HL-60 (cell line): Measurements from ENCODE around the gene P2RY6.

Experiments used
- DNase-seq, 2 experiments: peaks; one replicate each; pipeline ENCODE4 v3.0.0-alpha.2; 2010 to 2020; ENCODE audit warnings: low read depth in 1 of 2, low spot score in 1 of 2
- H3K27ac ChIP-seq: fragments of 250-450 bp; sonication (Bioruptor Pico); replicated peaks from 2 replicates; pipeline ENCODE4 v1.5.1; 2020; ENCODE audit warnings: mild to moderate bottlenecking, moderate library complexity
- H3K27me3 ChIP-seq: fragments of 250-450 bp; sonication (Bioruptor Pico); 2 replicates; pipeline ENCODE4 v1.5.1; 2021; ENCODE audit warnings: mild to moderate bottlenecking, moderate library complexity; ENCODE audit not compliant: insufficient read depth, poor library complexity, severe bottlenecking
- H3K4me3 ChIP-seq: replicated peaks from 2 replicates; pipeline ENCODE4 v1.5.1; 2011; ENCODE audit warnings: mild to moderate bottlenecking, control low read depth, low read length; ENCODE audit not compliant: insufficient read depth
- CTCF ChIP-seq: IDR thresholded peaks from one replicate; pipeline ENCODE4 v1.5.1; 2011; ENCODE audit warnings: low read length, control low read depth, inconsistent platforms; ENCODE audit not compliant: insufficient read depth
- GABPA ChIP-seq: IDR thresholded peaks from 2 replicates; pipeline ENCODE4 v1.6.1; 2012; ENCODE audit warnings: low read depth
- POLR2AphosphoS5 ChIP-seq: IDR thresholded peaks from 2 replicates; pipeline ENCODE4 v1.6.1; 2012; ENCODE audit warnings: low read depth
- SPI1 ChIP-seq: IDR thresholded peaks from 2 replicates; pipeline ENCODE4 v1.6.1; 2012; ENCODE audit warnings: low read depth, mild to moderate bottlenecking, borderline replicate concordance
- TF ChIP-seq, protein P1 (sequence below): IDR thresholded peaks from 2 replicates; pipeline ENCODE4 v1.6.1; 2012; ENCODE audit warnings: low read depth; ENCODE audit not compliant: insufficient replicate concordance

The P2RY6 gene

DNA sequence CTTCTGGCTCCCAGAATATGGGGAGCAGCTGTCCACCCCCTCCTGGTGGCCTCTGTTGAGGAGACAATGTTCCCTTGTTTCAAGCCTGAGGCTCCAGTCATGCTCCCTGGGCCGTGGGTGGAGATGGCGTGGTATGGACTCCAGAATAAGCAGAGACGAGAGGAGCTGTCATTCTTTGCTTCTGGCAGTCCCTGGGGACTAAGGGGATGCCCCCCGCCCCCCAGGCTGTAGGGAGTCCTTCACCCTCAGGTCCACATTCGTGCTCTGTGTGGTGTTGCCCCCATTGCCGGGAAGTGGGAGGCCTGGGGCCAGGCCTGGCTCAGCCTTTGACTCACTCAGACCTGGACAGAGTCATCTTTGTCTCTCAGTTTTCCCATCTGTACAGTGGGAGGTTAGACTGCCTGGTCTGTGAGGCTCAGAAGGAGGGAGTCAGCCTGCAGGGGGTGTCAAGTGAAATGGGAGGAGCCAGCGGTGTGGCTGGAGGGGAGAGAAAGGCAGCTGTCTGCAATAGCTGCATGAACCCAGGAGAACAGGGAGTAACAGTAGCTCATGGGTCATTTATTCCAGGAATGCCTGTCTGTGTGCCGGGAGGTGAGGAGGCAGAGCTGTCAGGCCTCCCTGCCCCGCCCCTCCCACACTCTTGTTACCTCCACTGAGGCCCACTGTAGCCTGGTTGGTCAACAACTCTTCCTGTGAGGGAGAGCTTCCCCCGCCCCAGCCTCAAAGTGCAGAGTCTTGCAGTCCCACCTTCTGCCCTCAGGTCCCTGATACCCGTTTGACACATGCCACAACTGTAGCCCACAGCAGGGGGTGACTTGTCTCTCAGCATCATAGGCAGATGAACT is 42.2 kb downstream of the P2RY6 start:
- peak overlapping the region; percentile 19; the same call in 1 of the 2 replicates for H3K27ac ChIP-seq
- TF ChIP-seq, protein P1, sequence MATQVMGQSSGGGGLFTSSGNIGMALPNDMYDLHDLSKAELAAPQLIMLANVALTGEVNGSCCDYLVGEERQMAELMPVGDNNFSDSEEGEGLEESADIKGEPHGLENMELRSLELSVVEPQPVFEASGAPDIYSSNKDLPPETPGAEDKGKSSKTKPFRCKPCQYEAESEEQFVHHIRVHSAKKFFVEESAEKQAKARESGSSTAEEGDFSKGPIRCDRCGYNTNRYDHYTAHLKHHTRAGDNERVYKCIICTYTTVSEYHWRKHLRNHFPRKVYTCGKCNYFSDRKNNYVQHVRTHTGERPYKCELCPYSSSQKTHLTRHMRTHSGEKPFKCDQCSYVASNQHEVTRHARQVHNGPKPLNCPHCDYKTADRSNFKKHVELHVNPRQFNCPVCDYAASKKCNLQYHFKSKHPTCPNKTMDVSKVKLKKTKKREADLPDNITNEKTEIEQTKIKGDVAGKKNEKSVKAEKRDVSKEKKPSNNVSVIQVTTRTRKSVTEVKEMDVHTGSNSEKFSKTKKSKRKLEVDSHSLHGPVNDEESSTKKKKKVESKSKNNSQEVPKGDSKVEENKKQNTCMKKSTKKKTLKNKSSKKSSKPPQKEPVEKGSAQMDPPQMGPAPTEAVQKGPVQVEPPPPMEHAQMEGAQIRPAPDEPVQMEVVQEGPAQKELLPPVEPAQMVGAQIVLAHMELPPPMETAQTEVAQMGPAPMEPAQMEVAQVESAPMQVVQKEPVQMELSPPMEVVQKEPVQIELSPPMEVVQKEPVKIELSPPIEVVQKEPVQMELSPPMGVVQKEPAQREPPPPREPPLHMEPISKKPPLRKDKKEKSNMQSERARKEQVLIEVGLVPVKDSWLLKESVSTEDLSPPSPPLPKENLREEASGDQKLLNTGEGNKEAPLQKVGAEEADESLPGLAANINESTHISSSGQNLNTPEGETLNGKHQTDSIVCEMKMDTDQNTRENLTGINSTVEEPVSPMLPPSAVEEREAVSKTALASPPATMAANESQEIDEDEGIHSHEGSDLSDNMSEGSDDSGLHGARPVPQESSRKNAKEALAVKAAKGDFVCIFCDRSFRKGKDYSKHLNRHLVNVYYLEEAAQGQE: no peak
- TF ChIP-seq SPI1 (no peak), CTCF (no peak), GABPA (no peak), POLR2AphosphoS5 (no peak)
- peak in 1 of 2 experiments; percentile 23 for DNase-seq
- no peaks in the 10 kb centered on the region for H3K27me3 ChIP-seq
- H3K4me3 ChIP-seq: no peak overlapping the region

GRCh38 chr11:73315293-73316020 is 43.3 kb downstream of the P2RY6 start:
- TF ChIP-seq, protein P1: no peak
- TF ChIP-seq GABPA (no peak), SPI1 (no peak), CTCF (no peak), POLR2AphosphoS5 (no peak)
- DNase-seq: no peak
- no peaks in the 10 kb centered on the region for H3K27me3 ChIP-seq
- no peak overlapping the region for H3K4me3 ChIP-seq
- no peak overlapping the region for H3K27ac ChIP-seq

DNA sequence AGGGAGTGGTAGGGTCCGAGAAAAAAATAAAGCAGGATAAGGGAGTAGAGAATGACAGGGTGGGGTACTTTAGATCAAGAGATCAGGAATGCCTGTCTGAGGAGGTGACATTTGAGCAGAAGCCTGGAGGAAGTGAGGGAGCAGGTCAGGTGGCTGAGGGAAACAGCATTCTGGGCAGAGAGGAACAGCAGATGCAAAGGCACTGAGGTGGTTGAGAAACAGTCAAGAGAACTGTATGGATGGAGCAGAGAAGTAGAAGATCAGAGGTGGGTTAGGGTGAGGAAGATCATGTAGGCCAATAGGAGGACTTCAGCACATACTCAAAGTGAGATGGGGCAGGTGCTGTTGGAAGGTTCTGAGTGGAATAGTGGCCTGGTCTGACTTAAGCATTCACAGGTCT is 44.3 kb downstream of the P2RY6 start:
- DNase-seq: no peak
- TF ChIP-seq POLR2AphosphoS5: no peak
- TF ChIP-seq, protein P1: no peak
- no peak; the same call in 1 of the 2 replicates for TF ChIP-seq SPI1
- TF ChIP-seq GABPA: no peak
- TF ChIP-seq CTCF: no peak
- no peaks in the 10 kb centered on the region for H3K27me3 ChIP-seq
- H3K4me3 ChIP-seq: no peak overlapping the region
- no peak overlapping the region for H3K27ac ChIP-seq
